K562 (cell line): ENCODE data around the gene VPS45. TPM values are rescaled to one million over a fixed set of nuclear protein-coding genes. Genes with fewer than 3 reads are reported as not detected.

ENCODE experiments used
- ATAC-seq: fragments of 200-7000 bp; cut with Tn5 transposase; 3 replicates; pipeline ENCODE4 v1.9.1; 2020; ENCODE audit warnings: moderate library complexity
- BruUV-seq: library from RNA; stranded (reverse); fragments of 400-500 nt; replicated peaks from 2 replicates; lab custom pipeline; 2021; lab: Mats Ljungman, UMichigan
- CTCF ChIA-PET: fragments of 300-600 bp; formaldehyde crosslinking; extraction: SDS; loops from one replicate; lab custom pipeline; 2021; ENCODE audit warnings: low intra/inter-chr PET ratio; lab: Yijun Ruan, JAX
- POLR2A ChIA-PET: fragments of 300-600, 350-650 bp; sonication (Branson Sonifier 250); formaldehyde crosslinking; extraction: SDS; loops from one replicate; lab custom pipeline; 2021; ENCODE audit warnings: antibody characterized with exemption, inconsistent platforms; lab: Yijun Ruan, JAX
- DNase-seq, 4 experiments: peaks; one replicate each; pipeline versions ENCODE4 v3.0.0 to v3.0.0-alpha.2; 2011 to 2018; ENCODE audit warnings: low spot score in 3 of 4, mixed read lengths in 3 of 4; ENCODE audit errors: extremely low read depth in 1 of 4
- FAIRE-seq: peaks from 2 replicates; lab custom pipeline; 2011; peaks lifted over from hg19 to GRCh38; lab: Jason Lieb, UNC
- H2AFZ ChIP-seq: 2 replicates; pipeline ENCODE4 v1.6.0; 2011; ENCODE audit warnings: low read depth, low read length, control low read depth, inconsistent platforms
- H3K27ac ChIP-seq: fragments of 200-600 bp; 3 replicates; pipeline ENCODE4 v1.8.0; 2011; ENCODE audit warnings: low read depth, mild to moderate bottlenecking, control low read depth, inconsistent platforms, low read length, moderate library complexity, mixed read lengths; ENCODE audit errors: extremely low read depth
- H3K27me3 ChIP-seq, 2 experiments: fragments of 300-600 bp in 1 of 2; 2 replicates in 1 of 2; 3 replicates in 1 of 2; pipeline versions ENCODE4 v1.6.0 to v1.8.0; 2011; ENCODE audit warnings: inconsistent platforms in 2 of 2, low read length in 2 of 2, mild to moderate bottlenecking in 1 of 2, mixed read lengths in 1 of 2, moderate library complexity in 1 of 2; ENCODE audit not compliant: control insufficient read depth in 2 of 2, insufficient read depth in 2 of 2
- H3K36me3 ChIP-seq: fragments of 300-600 bp; 3 replicates; pipeline ENCODE4 v1.8.0; 2011; ENCODE audit warnings: mild to moderate bottlenecking, low read length, inconsistent platforms; ENCODE audit not compliant: control insufficient read depth, insufficient read depth
- H3K4me1 ChIP-seq, 2 experiments: fragments of 200-600 bp in 1 of 2; replicated peaks in 1 of 2; 2 replicates in 1 of 2; 3 replicates in 1 of 2; pipeline versions ENCODE4 v1.5.1 to v1.8.0; 2011; ENCODE audit warnings: inconsistent platforms in 2 of 2, low read length in 2 of 2, mild to moderate bottlenecking in 1 of 2, mixed read lengths in 1 of 2, moderate library complexity in 1 of 2; ENCODE audit not compliant: control insufficient read depth in 2 of 2, insufficient read depth in 2 of 2
- H3K4me2 ChIP-seq: 2 replicates; pipeline ENCODE4 v1.6.1; 2011; ENCODE audit warnings: low read length, control low read depth, inconsistent platforms, mixed read lengths; ENCODE audit not compliant: insufficient read depth
- H3K4me3 ChIP-seq: fragments of 200-600 bp; sonication (generic), shearing (Covaris generic); 2 replicates; pipeline ENCODE4 v1.5.1; 2016; ENCODE audit warnings: control low read depth, inconsistent platforms
- H3K79me2 ChIP-seq: fragments of 200-600 bp; 3 replicates; pipeline ENCODE4 v1.8.0; 2011; ENCODE audit warnings: low read length, inconsistent platforms; ENCODE audit not compliant: control insufficient read depth, insufficient read depth
- H3K9ac ChIP-seq, 2 experiments: 2 replicates each; pipeline versions ENCODE4 v1.6.0 to v1.6.1; 2011; ENCODE audit warnings: low read depth in 2 of 2, low read length in 2 of 2, control low read depth in 1 of 2, inconsistent platforms in 1 of 2, mild to moderate bottlenecking in 1 of 2, mixed read lengths in 1 of 2; ENCODE audit not compliant: insufficient read depth in 1 of 2
- H3K9me1 ChIP-seq: one replicate; pipeline ENCODE4 v1.6.0; 2011; ENCODE audit warnings: inconsistent platforms, mild to moderate bottlenecking, low read length, moderate library complexity; ENCODE audit not compliant: control insufficient read depth, insufficient read depth
- H3K9me3 ChIP-seq: replicated peaks from 2 replicates; pipeline ENCODE4 v1.5.1; 2011; ENCODE audit warnings: low read depth, low read length, inconsistent platforms; ENCODE audit not compliant: control insufficient read depth, insufficient read depth
- H4K20me1 ChIP-seq: replicated peaks from 2 replicates; pipeline ENCODE4 v1.6.1; 2011; ENCODE audit warnings: low read length, inconsistent platforms, mixed read lengths; ENCODE audit not compliant: control insufficient read depth, insufficient read depth
- BCLAF1 ChIP-seq, 2 experiments: fragments of 450-650 bp in 1 of 2; IDR thresholded peaks; 2 replicates each; pipeline ENCODE4 v1.6.1; 2011 to 2017; ENCODE audit warnings: low read depth in 2 of 2, antibody characterized with exemption in 1 of 2, borderline replicate concordance in 1 of 2, low read length in 1 of 2, mild to moderate bottlenecking in 1 of 2, mixed read lengths in 1 of 2; ENCODE audit not compliant: control insufficient read depth in 1 of 2
- BRCA1 ChIP-seq, 2 experiments: fragments of 450-650 bp in 1 of 2; sonication (generic) in 1 of 2; formaldehyde crosslinking in 1 of 2; IDR thresholded peaks; 2 replicates each; pipeline versions ENCODE4 v1.5.0 to v1.6.1; 2017 to 2020; ENCODE audit warnings: mild to moderate bottlenecking in 1 of 2, missing genetic modification reagents in 1 of 2
- CEBPB ChIP-seq: fragments of 450-650 bp; IDR thresholded peaks from 2 replicates; pipeline ENCODE4 v1.6.1; 2016; ENCODE audit warnings: missing genetic modification characterization, missing compliant biosample characterization
- HDGF ChIP-seq: fragments of 450-650 bp; IDR thresholded peaks from 2 replicates; pipeline ENCODE4 v1.6.1; 2016
- NCOA4 ChIP-seq: fragments of 450-650 bp; IDR thresholded peaks from 2 replicates; pipeline ENCODE4 v1.6.1; 2018; ENCODE audit warnings: mild to moderate bottlenecking; ENCODE audit not compliant: partially characterized antibody
- POLR2G ChIP-seq: fragments of 200-400 bp; formaldehyde crosslinking; IDR thresholded peaks from 2 replicates; pipeline ENCODE4 v1.6.1; 2017; ENCODE audit warnings: low read depth, mild to moderate bottlenecking, antibody characterized with exemption, low read length, moderate library complexity
- RBBP5 ChIP-seq: fragments of 200-600 bp; sonication (generic); IDR thresholded peaks from 2 replicates; pipeline ENCODE4 v1.6.1; 2012; ENCODE audit warnings: borderline replicate concordance, mild to moderate bottlenecking, low read length, control low read depth, inconsistent platforms; ENCODE audit not compliant: insufficient read depth, poor library complexity, severe bottlenecking
- RNF2 ChIP-seq: sonication (generic); IDR thresholded peaks from 2 replicates; pipeline ENCODE4 v1.6.1; 2016
- TCF7 ChIP-seq: sonication (generic); IDR thresholded peaks from 2 replicates; pipeline ENCODE4 v1.6.1; 2016; ENCODE audit warnings: antibody characterized with exemption, borderline replicate concordance
- ZKSCAN1 ChIP-seq: fragments of 150-350 bp; IDR thresholded peaks from 2 replicates; pipeline ENCODE4 v1.6.1; 2016; ENCODE audit warnings: low read depth, low read length
- ZNF282 ChIP-seq: sonication (generic); formaldehyde crosslinking; IDR thresholded peaks from 2 replicates; pipeline ENCODE4 v1.8.1; 2023; ENCODE audit warnings: missing genetic modification reagents
- WGBS: fragments of 100-300 bp; shearing (Covaris generic); methylation state at CpG from one replicate; pipeline ENCODE4 v1.1.6; 2016; ENCODE audit warnings: low coverage, mixed read lengths; ENCODE audit not compliant: insufficient coverage; ENCODE audit errors: missing lambda C conversion rate; 5-methylcytosine and 5-hydroxymethylcytosine counted together
- in situ Hi-C: fragments of 300-500 bp; cut with MboI; formaldehyde crosslinking; loops from 4 replicates; pipeline ENCODE4 v1.15.0; 2018; ENCODE audit warnings: inconsistent platforms, mixed read lengths
- intact Hi-C: fragments of 100-400 bp; cut with micrococcal nuclease; formaldehyde crosslinking; loops from 2 replicates; pipeline ENCODE4 v1.14.2; 2022
- polyA plus RNA-seq, 8 experiments: library from polyadenylated mRNA; depleted of rRNA in 4 of 8; stranded (reverse) in 5 of 8; unstranded in 3 of 8; fragments of >200 nt; fragmentation: Nextera tagmentation in 2 of 8; fragmentation: Illumina TruSeq in 1 of 8; extraction: Ambion mirVana in 2 of 8; extraction: Trizol in 1 of 8; gene quantifications; 2 replicates each; pipeline versions ENCODE4 v1.2.1 to v1.2.3, GENCODE V29; 2011 to 2014; ENCODE audit warnings: inconsistent platforms in 1 of 8, missing spikeins in 1 of 8
- total RNA-seq, 7 experiments: library from RNA; depleted of rRNA in 6 of 7; stranded (reverse); fragments of >200 nt in 6 of 7; fragmentation: Illumina TruSeq in 2 of 7; extraction: Trizol in 2 of 7; gene quantifications; 2 replicates each; pipeline versions ENCODE4 v1.2.1 to v1.2.3, GENCODE V29; 2011 to 2021; ENCODE audit warnings: low replicate concordance in 1 of 7
- TF ChIP-seq, protein P1 (sequence below): IDR thresholded peaks from 2 replicates; pipeline ENCODE4 v1.6.1; 2016; ENCODE audit warnings: missing genetic modification characterization, missing compliant biosample characterization

The VPS45 gene
- total and polyA plus RNA-seq, 9 of the 15 experiments (the other 6 are each of a cell fraction or from before 2014, with no cell fraction given): 17.9 to 48.2 (median 34.4) TPM

DNA sequence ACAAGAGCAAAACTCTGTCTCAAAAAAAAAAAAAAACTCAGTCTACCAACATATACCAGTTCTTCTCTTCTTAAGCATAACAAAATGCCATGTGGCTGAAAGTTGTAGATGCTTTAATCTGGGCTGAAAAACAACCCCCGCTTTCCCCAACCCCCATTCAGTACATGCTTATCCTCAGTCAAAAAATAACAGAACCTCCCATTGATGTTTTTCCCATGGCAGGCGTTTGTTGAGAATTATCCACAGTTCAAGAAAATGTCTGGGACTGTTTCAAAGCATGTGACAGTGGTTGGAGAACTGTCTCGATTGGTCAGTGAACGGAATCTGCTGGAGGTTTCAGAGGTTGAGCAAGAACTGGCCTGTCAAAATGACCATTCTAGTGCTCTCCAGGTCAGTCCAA is 14.9 kb downstream of the VPS45 start:
- H3K27me3 ChIP-seq: no peaks in the 10 kb centered on the region
- in situ Hi-C loops: no loop called here
- no peak overlapping the region for H2AFZ ChIP-seq
- H4K20me1 ChIP-seq: no peaks in the 10 kb centered on the region
- H3K79me2 ChIP-seq: no peaks in the 10 kb centered on the region
- TF ChIP-seq HDGF (no peak), POLR2G (no peak), RBBP5 (no peak), ZKSCAN1 (0 out of 2 replicates have a peak, but pooled peaks have one; percentile 42), ZNF282 (no peak), BRCA1 (IDR thresholded peaks at IDR 0.05) (no peak), BRCA1 (CRISPR knock-in tag; IDR thresholded peaks at IDR 0.05) (no peak)
- H3K9me1 ChIP-seq: no peaks in the 10 kb centered on the region
- intact Hi-C loops: no loop called here
- H3K36me3 ChIP-seq: peaks cover 66% of the 10 kb centered on the region
- no peak overlapping the region for H3K9ac ChIP-seq
- ATAC-seq (no peak), DNase-seq (no peak), FAIRE-seq (no peak)
- H3K27ac ChIP-seq: no peak overlapping the region
- no peaks in the 10 kb centered on the region for H3K9me3 ChIP-seq
- H3K4me1 ChIP-seq: no peaks in the 10 kb centered on the region
- H3K4me2 ChIP-seq: no peak overlapping the region
- H3K4me3 ChIP-seq: no peak overlapping the region
- ChIA-PET POLR2A (interaction anchor here (1.1 kb wide), 1 partner anchor 11 kb away, joined by 3 read pairs; no protein-coding TSS in a partner anchor), CTCF (no interaction called here)
- 87% methylated on average over 4 of the region's 4 CpGs for WGBS
- no TSS peak for BruUV-seq

DNA sequence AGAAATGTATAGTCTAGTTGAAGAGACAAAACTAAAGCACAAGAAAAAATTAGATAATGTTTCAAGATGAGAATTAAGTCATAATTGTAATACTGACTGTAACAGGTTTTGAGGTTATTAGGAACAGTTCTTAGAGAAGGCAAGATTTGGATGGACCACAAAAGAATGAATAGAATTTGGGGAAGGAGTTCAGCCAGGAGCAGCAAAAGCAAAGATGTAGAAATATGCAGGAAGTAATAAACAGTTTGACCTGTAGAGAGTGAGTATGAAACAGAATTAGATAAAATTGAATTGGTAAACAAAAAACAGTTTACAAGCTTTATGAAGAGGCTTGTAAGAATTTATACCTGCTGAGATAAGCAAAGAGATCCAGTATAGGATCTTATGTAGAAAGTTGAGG is 16.3 kb downstream of the VPS45 start:
- ChIA-PET CTCF (no interaction called here), POLR2A (no interaction called here)
- Histone ChIP-seq H3K27ac (no peak overlapping the region), H3K4me3 (no peak overlapping the region), H2AFZ (no peak overlapping the region), H3K9me1 (no peaks in the 10 kb centered on the region), H3K79me2 (no peaks in the 10 kb centered on the region), H3K4me1 (no peaks in the 10 kb centered on the region), H3K9ac (no peak overlapping the region), H3K4me2 (no peak overlapping the region), H3K36me3 (peaks cover 64% of the 10 kb centered on the region), H3K9me3 (no peaks in the 10 kb centered on the region), H4K20me1 (no peaks in the 10 kb centered on the region), H3K27me3 (no peaks in the 10 kb centered on the region)
- FAIRE-seq (peak; percentile 19), ATAC-seq (no peak), DNase-seq (no peak)
- in situ Hi-C loops: no loop called here
- intact Hi-C loops: loop anchor here (1.0 kb wide), 1 partner anchor 10 kb away; no protein-coding TSS in a partner anchor
- no TSS peak for BruUV-seq
- TF ChIP-seq BCLAF1 (IDR thresholded peaks at IDR 0.05; ENCODE audit: borderline replicate concordance in 1 of 2, control insufficient read depth in 1 of 2, low read depth in 2 of 2, low read length in 1 of 2) (no peak), TCF7 (no peak), RNF2 (no peak), CEBPB (no peak), NCOA4 (no peak)
- TF ChIP-seq, protein P1, sequence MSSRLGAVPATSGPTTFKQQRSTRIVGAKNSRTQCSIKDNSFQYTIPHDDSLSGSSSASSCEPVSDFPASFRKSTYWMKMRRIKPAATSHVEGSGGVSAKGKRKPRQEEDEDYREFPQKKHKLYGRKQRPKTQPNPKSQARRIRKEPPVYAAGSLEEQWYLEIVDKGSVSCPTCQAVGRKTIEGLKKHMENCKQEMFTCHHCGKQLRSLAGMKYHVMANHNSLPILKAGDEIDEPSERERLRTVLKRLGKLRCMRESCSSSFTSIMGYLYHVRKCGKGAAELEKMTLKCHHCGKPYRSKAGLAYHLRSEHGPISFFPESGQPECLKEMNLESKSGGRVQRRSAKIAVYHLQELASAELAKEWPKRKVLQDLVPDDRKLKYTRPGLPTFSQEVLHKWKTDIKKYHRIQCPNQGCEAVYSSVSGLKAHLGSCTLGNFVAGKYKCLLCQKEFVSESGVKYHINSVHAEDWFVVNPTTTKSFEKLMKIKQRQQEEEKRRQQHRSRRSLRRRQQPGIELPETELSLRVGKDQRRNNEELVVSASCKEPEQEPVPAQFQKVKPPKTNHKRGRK (tag): no peak
